IMR-90 (cell line): ENCODE results near the gene FBXL19. TPM values are rescaled to one million over a fixed set of nuclear protein-coding genes. Genes with fewer than 3 reads are reported as not detected.

Experiments used
- ATAC-seq: fragments of 200-7000 bp; cut with Tn5 transposase; 2 replicates; pipeline ENCODE4 v1.9.1; 2020; ENCODE audit warnings: low read depth, mild to moderate bottlenecking, moderate library complexity
- Bru-seq: library from RNA; stranded (reverse); fragments of 400-500 nt; gene quantifications from one replicate; lab custom pipeline; 2021; lab: Mats Ljungman, UMichigan
- BruChase-seq, 2 experiments: library from RNA; stranded (reverse); fragments of 400-500 nt; gene quantifications; one replicate each; lab custom pipeline; 2021; lab: Mats Ljungman, UMichigan
- BruUV-seq: library from RNA; stranded (reverse); fragments of 400-500 nt; replicated peaks from 2 replicates; lab custom pipeline; 2021; lab: Mats Ljungman, UMichigan
- CTCF ChIA-PET: fragments of 300-600 bp; formaldehyde crosslinking; extraction: SDS; loops from one replicate; lab custom pipeline; 2021; ENCODE audit warnings: antibody characterized with exemption; lab: Yijun Ruan, JAX
- POLR2A ChIA-PET: fragments of 300-600 bp; sonication (Branson Sonifier 250); formaldehyde crosslinking; loops from one replicate; lab custom pipeline; 2022; ENCODE audit warnings: antibody characterized with exemption; ENCODE audit not compliant: unreplicated experiment; lab: Charles Lee
- DNase-seq: peaks from one replicate; pipeline ENCODE4 v3.0.0; 2013
- H2AFZ ChIP-seq: replicated peaks from 2 replicates; pipeline ENCODE3; 2013; ENCODE audit warnings: low read length, mild to moderate bottlenecking; ENCODE audit not compliant: poor library complexity
- H2AK5ac ChIP-seq: 2 replicates; pipeline ENCODE4 v1.6.1; 2013; ENCODE audit warnings: low read depth, low read length, inconsistent platforms
- H2AK9ac ChIP-seq: replicated peaks from 2 replicates; pipeline ENCODE3; 2013; ENCODE audit warnings: mild to moderate bottlenecking, low read depth, low read length, moderate library complexity; ENCODE audit not compliant: poor library complexity
- H2BK120ac ChIP-seq: 2 replicates; pipeline ENCODE4 v1.6.1; 2013; ENCODE audit warnings: low read depth, low read length, inconsistent platforms
- H2BK15ac ChIP-seq: 3 replicates; pipeline ENCODE4 v1.6.1; 2013; ENCODE audit warnings: low read depth, low read length, inconsistent platforms
- H2BK20ac ChIP-seq: 2 replicates; pipeline ENCODE4 v1.6.1; 2013; ENCODE audit warnings: low read depth, mild to moderate bottlenecking, inconsistent platforms, low read length, moderate library complexity
- H2BK5ac ChIP-seq: 2 replicates; pipeline ENCODE4 v1.6.1; 2013; ENCODE audit warnings: mild to moderate bottlenecking, low read depth, low read length, inconsistent platforms; ENCODE audit not compliant: poor library complexity, severe bottlenecking
- H3K14ac ChIP-seq: replicated peaks from 2 replicates; pipeline ENCODE4 v1.6.1; 2013; ENCODE audit warnings: low read depth, low read length, inconsistent platforms
- H3K18ac ChIP-seq: 2 replicates; pipeline ENCODE4 v1.6.1; 2013; ENCODE audit warnings: low read depth, low read length, control low read depth
- H3K23ac ChIP-seq: 2 replicates; pipeline ENCODE4 v1.6.1; 2013; ENCODE audit warnings: low read depth, low read length, inconsistent platforms
- H3K27ac ChIP-seq: 2 replicates; pipeline ENCODE4 v1.5.1; 2013; ENCODE audit warnings: mild to moderate bottlenecking, control low read depth, low read length; ENCODE audit not compliant: insufficient read depth
- H3K27me3 ChIP-seq: 2 replicates; pipeline ENCODE4 v1.6.1; 2013; ENCODE audit warnings: low read length; ENCODE audit not compliant: control insufficient read depth, insufficient read depth
- H3K36me3 ChIP-seq: 2 replicates; pipeline ENCODE4 v1.6.1; 2013; ENCODE audit warnings: low read length, mixed read lengths; ENCODE audit not compliant: control insufficient read depth, insufficient read depth
- H3K4ac ChIP-seq: 2 replicates; pipeline ENCODE4 v1.6.1; 2013; ENCODE audit warnings: low read depth, low read length, inconsistent platforms
- H3K4me1 ChIP-seq: 2 replicates; pipeline ENCODE4 v1.6.1; 2013; ENCODE audit warnings: low read length, mixed read lengths; ENCODE audit not compliant: control insufficient read depth, insufficient read depth
- H3K4me2 ChIP-seq: 2 replicates; pipeline ENCODE4 v1.6.1; 2013; ENCODE audit warnings: low read depth, mild to moderate bottlenecking, control low read depth, low read length, moderate library complexity
- H3K4me3 ChIP-seq: 2 replicates; pipeline ENCODE4 v1.5.1; 2013; ENCODE audit warnings: low read depth, mild to moderate bottlenecking, control low read depth, low read length, moderate library complexity; ENCODE audit not compliant: insufficient read depth
- H3K56ac ChIP-seq: 2 replicates; pipeline ENCODE4 v1.6.1; 2013; ENCODE audit warnings: low read length, inconsistent platforms; ENCODE audit not compliant: insufficient read depth; ENCODE audit errors: extremely low read depth
- H3K79me1 ChIP-seq, 2 experiments: 2 replicates each; pipeline ENCODE4 v1.6.1; 2013; ENCODE audit warnings: low read length in 2 of 2, inconsistent platforms in 1 of 2, low read depth in 1 of 2
- H3K9ac ChIP-seq: 2 replicates; pipeline ENCODE4 v1.6.1; 2013; ENCODE audit warnings: low read depth, low read length, control low read depth
- H3K9me1 ChIP-seq: 2 replicates; pipeline ENCODE4 v1.6.1; 2013; ENCODE audit warnings: low read length, inconsistent platforms; ENCODE audit not compliant: insufficient read depth
- H3K9me3 ChIP-seq: 2 replicates; pipeline ENCODE4 v1.6.1; 2013; ENCODE audit warnings: low read length; ENCODE audit not compliant: control insufficient read depth, insufficient read depth
- H4K20me1 ChIP-seq: 2 replicates; pipeline ENCODE4 v1.6.1; 2013; ENCODE audit warnings: low read length, inconsistent platforms; ENCODE audit not compliant: insufficient read depth
- H4K5ac ChIP-seq: 2 replicates; pipeline ENCODE4 v1.6.1; 2013; ENCODE audit warnings: mild to moderate bottlenecking, low read depth, low read length, control low read depth
- H4K8ac ChIP-seq, 2 experiments: 2 replicates each; pipeline ENCODE4 v1.6.1; 2013; ENCODE audit warnings: low read depth in 2 of 2, low read length in 2 of 2, control low read depth in 1 of 2, inconsistent platforms in 1 of 2
- H4K91ac ChIP-seq: 2 replicates; pipeline ENCODE4 v1.6.1; 2013; ENCODE audit warnings: low read depth, low read length, inconsistent platforms; ENCODE audit not compliant: insufficient read depth
- CEBPB ChIP-seq: IDR thresholded peaks from 2 replicates; pipeline ENCODE4 v1.6.1; 2012; ENCODE audit warnings: low read depth, low read length, improper control_type of control experiment
- MAZ ChIP-seq: IDR thresholded peaks from 2 replicates; pipeline ENCODE4 v1.6.1; 2012; ENCODE audit warnings: low read depth, mild to moderate bottlenecking, low read length, improper control_type of control experiment, moderate library complexity, borderline replicate concordance
- MXI1 ChIP-seq: IDR thresholded peaks from 2 replicates; pipeline ENCODE4 v1.6.1; 2012; ENCODE audit warnings: low read depth, mild to moderate bottlenecking, low read length, moderate library complexity, borderline replicate concordance
- RCOR1 ChIP-seq: IDR thresholded peaks from 2 replicates; pipeline ENCODE4 v1.6.1; 2012; ENCODE audit warnings: mild to moderate bottlenecking, low read length, improper control_type of control experiment; ENCODE audit not compliant: insufficient replicate concordance
- WGBS, 2 experiments: methylation state at CpG; one replicate each; pipeline versions ENCODE4 v1.1.5 to v1.1.7; 2013; ENCODE audit warnings: missing lambda C conversion rate in 2 of 2; ENCODE audit not compliant: insufficient read length in 1 of 2; ENCODE audit errors: extremely low coverage in 2 of 2; 5-methylcytosine and 5-hydroxymethylcytosine counted together
- dilution Hi-C: fragments of 300-500 bp; cut with HindIII; formaldehyde crosslinking; loops from one replicate; pipeline ENCODE4 v1.14.3; 2018; ENCODE audit warnings: low sequenced_read_pairs; ENCODE audit not compliant: unreplicated experiment
- in situ Hi-C: fragments of 300-500 bp; cut with MboI; formaldehyde crosslinking; loops from 3 replicates; pipeline ENCODE4 v1.14.3; 2019; ENCODE audit warnings: low sequenced_read_pairs, inconsistent platforms, mixed read lengths
- intact Hi-C: fragments of 100-400 bp; cut with micrococcal nuclease; formaldehyde crosslinking; loops from 2 replicates; pipeline ENCODE4 v1.10.0; 2022
- long read RNA-seq: library from polyadenylated mRNA; unstranded; transcript quantifications from one replicate; pipeline ENCODE4 v2.0.0, GENCODE V29; 2021; ENCODE audit not compliant: unreplicated experiment
- polyA plus RNA-seq, 3 experiments: library from polyadenylated mRNA; depleted of rRNA; stranded (reverse); fragments of >200 nt; gene quantifications; 2 replicates each; pipeline ENCODE4 v1.2.3, GENCODE V29; 2012; ENCODE audit warnings: low replicate concordance in 1 of 3
- total RNA-seq: library from RNA; depleted of rRNA; stranded (reverse); fragments of >200 nt; gene quantifications from 2 replicates; pipeline ENCODE4 v1.2.3, GENCODE V29; 2012; rRNA removed
- TF ChIP-seq, protein P1 (sequence below): conservative IDR thresholded peaks from 2 replicates; pipeline ENCODE4 v1.5.1; 2012; ENCODE audit warnings: mild to moderate bottlenecking, low read depth, low read length, improper control_type of control experiment

FBXL19 gene
- total RNA-seq (5.0 and 5.8 TPM in 2 replicates), polyA plus RNA-seq (2012; rRNA removed) (13.8 and 19.6 TPM in 2 replicates), Bru-seq, nascent RNA (percentile 72 among the genes with signal in this experiment), BruChase-seq, experiment 1, labeled RNA remaining after a 6-hour chase (percentile 89 among the genes with signal in this experiment), BruChase-seq, experiment 2, labeled RNA remaining after a 2-hour chase (percentile 82 among the genes with signal in this experiment)
- polyA plus RNA-seq (2012; cell fraction: cytosol; rRNA removed) = 14.1 and 16.6 TPM in 2 replicates
- polyA plus RNA-seq (2012; cell fraction: nucleus; rRNA removed; ENCODE audit: low replicate concordance) = 29.8 and 57.4 TPM in 2 replicates
- long read RNA-seq, partial matches to known transcripts = 0 of 6 reads
- long read RNA-seq, other reads (novel, unspliced or antisense) = 6 of 6 reads

DNA sequence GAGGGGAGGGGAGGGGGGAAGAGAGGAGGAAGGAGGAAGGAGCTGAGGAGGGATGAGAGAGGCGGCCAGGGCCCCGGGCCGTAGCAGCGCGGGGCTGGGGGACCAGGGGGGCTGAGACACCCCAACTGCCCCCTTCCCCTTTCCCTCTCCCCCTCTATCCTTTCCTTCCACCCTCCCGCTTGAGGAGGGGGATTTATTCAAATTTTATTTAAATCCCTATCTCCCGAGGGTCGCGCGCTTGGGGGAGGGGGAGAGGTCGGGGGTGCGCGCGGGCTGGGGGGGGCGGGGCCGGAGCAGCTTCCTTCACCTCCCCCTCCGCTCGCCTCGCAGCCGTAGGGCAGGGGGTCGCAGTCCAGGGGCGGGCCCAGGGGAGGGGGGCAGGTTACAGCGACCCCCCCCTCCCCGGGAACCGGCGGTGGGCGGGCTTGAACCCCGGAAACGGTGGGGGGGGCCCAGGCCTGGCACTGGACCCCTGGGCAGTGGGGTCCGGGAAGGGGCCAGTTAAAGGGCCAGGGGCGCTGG lies at the start of gene FBXL19:
Gene FBXL19, plus strand, starts transcription at position 19 of the 522 bp plus-strand sequence. CDS start 2,183 bp downstream, outside the sequence.
- Histone ChIP-seq H3K4me1 (peaks cover 2% of the 10 kb centered on the region; the same call in 1 of the 2 replicates), H3K9ac (peak within 1 kb of the TSS; percentile 77), H2AK9ac (peak within 1 kb of the TSS; percentile 98), H2AFZ (peak within 1 kb of the TSS; percentile 99), H4K20me1 (peaks cover 4% of the 10 kb centered on the region; the same call in 1 of the 2 replicates), H3K23ac (peak within 1 kb of the TSS; percentile 87), H3K18ac (peak within 1 kb of the TSS; percentile 88), H3K56ac (peak within 1 kb of the TSS; percentile 92), H3K4ac (peak within 1 kb of the TSS; percentile 98), H3K14ac (peak within 1 kb of the TSS; percentile 94), H2BK5ac (peak within 1 kb of the TSS; percentile 97), H3K79me1 (peaks cover 4 to 45% of the 10 kb centered on the region in 2 experiments; a peak in 2 of 4 replicates), H3K36me3 (peaks cover 12% of the 10 kb centered on the region; the same call in 1 of the 2 replicates), H4K8ac (peak within 1 kb of the TSS; percentile 83 to 99), H2BK15ac (peak within 1 kb of the TSS; percentile 94; the same call in 2 of the 3 replicates), H2BK20ac (peak within 1 kb of the TSS; percentile 65), H2BK120ac (peak within 1 kb of the TSS; percentile 92), H3K27ac (peak within 1 kb of the TSS; percentile 94), H2AK5ac (peak within 1 kb of the TSS; percentile 100), H3K9me1 (no peaks in the 10 kb centered on the region), H3K4me3 (peak within 1 kb of the TSS; percentile 59), H3K4me2 (peak within 1 kb of the TSS; percentile 83), H3K27me3 (no peaks in the 10 kb centered on the region), H4K91ac (peak within 1 kb of the TSS; percentile 98), H3K9me3 (no peaks in the 10 kb centered on the region), H4K5ac (peak within 1 kb of the TSS; percentile 96)
- no peak for ATAC-seq
- dilution Hi-C loops (no loop called here), intact Hi-C loops (loop anchor here (5.0 kb wide), 2 partner anchors 161 to 226 kb away; partner anchors contain the start of genes CFAP119, RNF40 and SRCAP), in situ Hi-C loops (no loop called here)
- ChIA-PET POLR2A (interaction anchor here (0.6 to 1.0 kb wide), 4 partner anchors 22 to 239 kb away, joined by 3 to 5 read pairs (median 4); no protein-coding TSS in a partner anchor), CTCF (interaction anchor here (1.1 kb wide), 1 partner anchor 18 kb away, joined by 4 read pairs; no protein-coding TSS in a partner anchor)
- TF ChIP-seq MXI1 = no peak
- no peak for TF ChIP-seq CEBPB
- no peak for TF ChIP-seq RCOR1
- no peak for TF ChIP-seq MAZ
- TF ChIP-seq, protein P1, sequence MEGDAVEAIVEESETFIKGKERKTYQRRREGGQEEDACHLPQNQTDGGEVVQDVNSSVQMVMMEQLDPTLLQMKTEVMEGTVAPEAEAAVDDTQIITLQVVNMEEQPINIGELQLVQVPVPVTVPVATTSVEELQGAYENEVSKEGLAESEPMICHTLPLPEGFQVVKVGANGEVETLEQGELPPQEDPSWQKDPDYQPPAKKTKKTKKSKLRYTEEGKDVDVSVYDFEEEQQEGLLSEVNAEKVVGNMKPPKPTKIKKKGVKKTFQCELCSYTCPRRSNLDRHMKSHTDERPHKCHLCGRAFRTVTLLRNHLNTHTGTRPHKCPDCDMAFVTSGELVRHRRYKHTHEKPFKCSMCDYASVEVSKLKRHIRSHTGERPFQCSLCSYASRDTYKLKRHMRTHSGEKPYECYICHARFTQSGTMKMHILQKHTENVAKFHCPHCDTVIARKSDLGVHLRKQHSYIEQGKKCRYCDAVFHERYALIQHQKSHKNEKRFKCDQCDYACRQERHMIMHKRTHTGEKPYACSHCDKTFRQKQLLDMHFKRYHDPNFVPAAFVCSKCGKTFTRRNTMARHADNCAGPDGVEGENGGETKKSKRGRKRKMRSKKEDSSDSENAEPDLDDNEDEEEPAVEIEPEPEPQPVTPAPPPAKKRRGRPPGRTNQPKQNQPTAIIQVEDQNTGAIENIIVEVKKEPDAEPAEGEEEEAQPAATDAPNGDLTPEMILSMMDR = no peak
- no TSS peak for BruUV-seq
- no CpG with 5 or more reads among the region's 31 CpGs for WGBS, 2 experiments
- no peak for DNase-seq
